Choroid plexus epithelial cell (primary cell): Measurements from ENCODE around the gene RBM47.
"Not testable (repeated sequence)": the region's sequence is repeated elsewhere in the genome, so short reads cannot be mapped to it uniquely, and the experiment has no call there.

ENCODE experiments used
- DNase-seq: peaks from one replicate; pipeline ENCODE4 v3.0.0-alpha.2; 2010; ENCODE audit warnings: low read depth
- H3K4me3 ChIP-seq: 2 replicates; pipeline ENCODE4 v1.5.1; 2011; ENCODE audit warnings: low read depth, mild to moderate bottlenecking, control low read depth, low read length, moderate library complexity
- TF ChIP-seq, protein P1 (sequence below): conservative IDR thresholded peaks from 2 replicates; pipeline ENCODE4 v1.5.1; 2011; ENCODE audit warnings: low read depth, mild to moderate bottlenecking, control low read depth, inconsistent platforms, low read length, moderate library complexity

Gene RBM47

DNA sequence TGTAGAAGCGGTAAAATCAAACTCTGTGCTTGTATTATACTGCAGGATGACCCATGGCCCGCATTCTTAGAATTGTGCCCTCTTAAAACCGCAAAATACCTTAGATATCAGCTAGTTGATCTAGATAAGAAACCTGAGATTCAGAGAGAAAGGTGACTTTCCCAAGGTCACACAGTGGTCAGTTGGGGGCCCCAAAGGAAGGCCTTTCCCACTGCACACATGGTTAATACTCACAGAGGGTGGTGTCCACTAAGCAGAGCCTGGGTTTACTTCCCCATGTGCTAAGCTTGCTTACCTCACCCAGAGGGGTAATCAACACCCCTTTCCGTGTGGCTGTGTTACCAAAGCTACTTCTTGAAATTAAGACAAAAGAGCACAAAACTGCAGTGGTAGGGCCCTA is 66.3 kb downstream of the RBM47 start:
- TF ChIP-seq, protein P1, sequence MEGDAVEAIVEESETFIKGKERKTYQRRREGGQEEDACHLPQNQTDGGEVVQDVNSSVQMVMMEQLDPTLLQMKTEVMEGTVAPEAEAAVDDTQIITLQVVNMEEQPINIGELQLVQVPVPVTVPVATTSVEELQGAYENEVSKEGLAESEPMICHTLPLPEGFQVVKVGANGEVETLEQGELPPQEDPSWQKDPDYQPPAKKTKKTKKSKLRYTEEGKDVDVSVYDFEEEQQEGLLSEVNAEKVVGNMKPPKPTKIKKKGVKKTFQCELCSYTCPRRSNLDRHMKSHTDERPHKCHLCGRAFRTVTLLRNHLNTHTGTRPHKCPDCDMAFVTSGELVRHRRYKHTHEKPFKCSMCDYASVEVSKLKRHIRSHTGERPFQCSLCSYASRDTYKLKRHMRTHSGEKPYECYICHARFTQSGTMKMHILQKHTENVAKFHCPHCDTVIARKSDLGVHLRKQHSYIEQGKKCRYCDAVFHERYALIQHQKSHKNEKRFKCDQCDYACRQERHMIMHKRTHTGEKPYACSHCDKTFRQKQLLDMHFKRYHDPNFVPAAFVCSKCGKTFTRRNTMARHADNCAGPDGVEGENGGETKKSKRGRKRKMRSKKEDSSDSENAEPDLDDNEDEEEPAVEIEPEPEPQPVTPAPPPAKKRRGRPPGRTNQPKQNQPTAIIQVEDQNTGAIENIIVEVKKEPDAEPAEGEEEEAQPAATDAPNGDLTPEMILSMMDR, result no peak
- H3K4me3 ChIP-seq, result no peak overlapping the region
- peak; percentile 43 for DNase-seq

DNA sequence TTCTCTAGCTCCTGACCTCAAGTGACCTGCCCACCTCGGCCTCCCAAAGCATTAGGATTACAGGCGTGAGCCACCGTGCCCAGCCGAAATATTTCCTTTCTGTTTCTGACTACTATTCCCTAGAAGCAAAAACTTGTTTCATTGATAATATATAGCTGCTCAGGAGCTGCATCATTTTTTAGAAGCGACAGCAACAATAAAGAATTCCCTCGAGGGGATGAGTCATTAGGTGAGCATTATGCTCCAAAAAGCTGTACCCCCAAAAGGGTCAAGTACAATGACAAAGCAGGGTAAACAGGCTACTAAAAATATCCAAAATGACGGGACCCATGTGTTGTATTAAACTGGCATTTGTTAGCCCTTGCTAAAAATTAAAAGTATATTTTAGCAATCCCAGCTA is 67.0 kb downstream of the RBM47 start:
- H3K4me3 ChIP-seq, result no peak overlapping the region
- DNase-seq, result no peak
- TF ChIP-seq, protein P1, result no peak

DNA sequence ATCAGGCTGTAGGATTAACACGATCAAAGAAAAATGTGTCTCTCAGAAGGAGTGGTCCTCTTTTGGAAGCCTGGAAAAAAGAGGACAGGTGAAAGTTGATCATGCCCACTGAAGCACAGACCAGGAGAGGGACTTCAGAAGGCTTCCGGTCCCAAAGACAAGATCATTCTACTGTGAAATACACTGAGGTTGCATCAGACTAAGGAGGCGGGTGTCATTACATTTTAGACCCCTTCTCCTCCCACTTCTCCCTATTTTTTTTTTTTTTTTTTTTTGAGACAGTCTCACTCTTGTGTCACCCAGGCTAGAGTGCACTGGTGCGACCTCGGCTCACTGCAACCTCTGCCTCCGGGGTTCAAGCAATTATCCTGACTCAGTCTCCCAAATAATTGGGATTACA is 67.5 kb downstream of the RBM47 start:
- TF ChIP-seq, protein P1, result no peak
- no peak overlapping the region for H3K4me3 ChIP-seq
- DNase-seq, result no peak

DNA sequence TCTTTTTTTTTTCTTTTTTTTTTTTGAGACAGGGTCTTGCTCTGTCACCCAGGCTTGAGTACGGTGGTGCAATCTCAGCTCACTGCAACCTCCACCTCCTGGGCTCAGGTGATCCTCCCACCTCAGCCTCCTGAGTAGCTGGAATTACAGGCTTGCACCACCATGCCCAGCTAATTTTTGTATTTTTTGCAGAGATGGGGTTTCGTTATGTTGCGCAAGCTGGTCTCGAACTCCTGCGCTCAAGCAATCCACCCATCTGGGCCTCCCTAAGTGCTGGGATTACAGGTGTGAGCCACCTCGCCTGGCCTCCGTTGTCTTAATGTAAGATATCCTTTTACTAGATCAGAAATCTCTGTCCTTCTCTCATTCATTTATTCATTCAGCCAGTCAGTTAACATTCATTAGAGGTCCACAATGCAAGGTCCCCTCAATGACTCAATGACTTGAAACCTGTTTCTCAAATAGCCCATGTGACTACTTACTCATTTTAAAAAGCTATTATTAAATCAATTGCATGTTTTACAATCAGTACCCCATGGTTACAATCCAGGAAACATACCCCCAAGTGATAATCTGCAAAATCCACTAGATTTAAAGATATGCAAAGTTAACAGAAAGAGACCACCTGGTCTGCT is 68.0 kb downstream of the RBM47 start:
- not testable (repeated sequence) for DNase-seq, H3K4me3 ChIP-seq

DNA sequence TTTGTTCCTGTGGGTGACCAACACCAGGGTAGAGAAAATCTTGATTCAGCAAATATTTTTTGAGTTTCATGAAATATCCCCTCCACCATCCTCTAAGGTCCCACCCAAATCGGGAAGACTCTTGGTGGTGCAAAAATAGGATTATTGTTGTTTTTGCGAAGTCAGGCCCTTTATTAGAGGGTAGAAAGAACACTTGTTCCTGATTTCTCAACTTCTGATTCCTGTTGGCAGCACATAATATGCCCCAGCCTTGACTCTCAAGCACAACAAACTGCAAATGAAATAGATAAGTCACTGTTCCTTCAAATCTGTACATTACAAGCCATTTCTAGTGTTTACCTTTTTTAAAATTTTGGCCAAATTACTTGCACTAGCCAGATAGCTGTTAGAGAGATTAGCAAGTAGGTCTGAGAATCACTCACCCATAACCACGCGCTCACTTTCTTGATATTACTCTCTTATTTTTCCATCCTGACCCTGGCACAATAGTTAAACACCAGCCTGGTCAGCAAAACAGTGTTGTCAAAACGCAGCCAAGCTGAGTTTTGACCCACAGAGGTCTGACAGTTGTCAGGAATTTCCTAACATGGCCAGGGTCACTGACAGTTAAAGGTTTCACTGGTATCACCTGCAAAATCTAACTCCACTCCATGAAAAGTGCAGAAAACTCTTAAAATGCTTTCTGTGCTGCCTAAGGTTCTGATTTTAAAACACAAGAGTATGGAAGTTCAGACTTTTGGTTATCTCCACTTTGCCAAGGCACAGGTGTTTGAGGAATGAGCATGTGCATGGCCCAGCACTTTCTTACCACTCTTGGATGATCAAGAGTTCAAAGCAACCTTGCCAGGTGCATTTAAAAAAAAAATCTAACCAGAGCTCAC is 69.8 kb downstream of the RBM47 start:
- no peak overlapping the region for H3K4me3 ChIP-seq
- TF ChIP-seq, protein P1, result no peak
- no peak for DNase-seq

DNA sequence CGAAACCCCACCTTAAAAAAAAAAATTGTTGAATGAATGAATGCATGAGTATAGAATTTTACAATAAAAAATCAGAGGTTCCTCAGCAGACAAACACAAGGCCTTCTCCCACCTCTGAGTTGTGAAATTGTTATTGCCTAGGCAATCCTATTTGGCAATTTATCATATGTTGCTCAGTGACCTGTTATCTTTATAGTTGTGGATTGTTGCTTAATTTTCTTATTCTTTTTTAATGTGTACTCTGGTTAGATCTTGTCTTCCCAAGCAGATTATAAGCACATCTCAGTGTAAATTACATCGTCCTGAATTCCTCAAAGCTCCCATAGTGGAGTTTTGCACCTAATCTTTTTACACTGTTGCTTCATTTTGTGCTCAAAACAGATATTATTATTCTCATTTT is 71.9 kb downstream of the RBM47 start:
- TF ChIP-seq, protein P1, result no peak
- no peak for DNase-seq
- no peak overlapping the region for H3K4me3 ChIP-seq

DNA sequence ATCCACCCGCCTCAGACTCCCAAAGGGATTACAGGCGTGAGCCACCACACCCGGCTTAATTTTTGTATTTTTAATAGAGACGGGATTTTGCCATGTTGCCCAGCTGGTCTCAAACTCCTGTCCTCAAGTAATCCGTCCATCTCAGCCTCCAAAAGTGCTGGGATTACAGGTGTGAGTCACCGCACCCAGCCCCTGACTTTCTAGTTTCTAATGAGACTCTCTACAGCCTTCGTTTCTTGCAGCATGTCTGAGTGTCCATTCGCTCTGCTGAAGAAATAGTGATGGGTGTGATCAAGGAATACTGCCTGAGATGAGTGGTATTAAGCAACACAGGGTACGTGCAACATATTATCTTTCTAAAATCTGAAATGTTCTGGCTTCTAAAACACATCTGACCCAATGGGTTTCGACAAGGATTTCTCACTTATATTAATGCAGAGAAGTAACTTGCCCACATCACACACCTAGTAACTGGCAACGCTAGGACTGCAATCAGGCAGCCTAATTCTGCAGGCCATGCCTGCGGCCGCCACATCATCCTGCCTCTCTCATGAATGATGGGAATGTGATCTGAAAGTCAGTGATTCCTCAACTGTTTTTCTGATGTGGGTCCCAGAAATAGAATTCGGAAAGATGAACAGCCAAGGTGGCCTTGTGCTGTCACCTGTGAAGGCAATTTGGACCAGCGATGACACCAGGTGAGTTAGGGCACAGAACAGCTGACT is 74.3 kb downstream of the RBM47 start:
- DNase-seq, result no peak
- no peak overlapping the region for H3K4me3 ChIP-seq
- TF ChIP-seq, protein P1, result no peak

DNA sequence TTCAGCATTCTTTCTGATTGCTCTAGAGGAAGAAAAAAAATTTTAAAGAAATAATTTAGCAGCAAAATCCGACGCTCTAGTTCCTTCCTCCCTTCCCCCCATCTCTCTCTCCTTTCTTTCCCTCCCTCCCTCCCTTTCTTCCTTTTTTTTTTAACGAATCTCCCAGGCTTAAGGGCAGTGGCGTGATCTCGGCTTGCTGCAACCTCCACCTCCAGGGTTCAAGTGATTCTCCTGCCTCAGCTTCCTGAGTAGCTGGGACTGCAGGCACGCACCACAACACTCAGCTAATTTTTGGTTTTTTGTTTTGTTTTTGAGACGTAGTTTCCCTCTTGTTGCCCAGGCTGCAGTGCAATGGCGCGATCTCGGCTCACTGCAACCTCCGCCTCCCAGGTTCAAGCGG is 75.0 kb downstream of the RBM47 start:
- not testable (repeated sequence) for H3K4me3 ChIP-seq, DNase-seq
